H1 (cell line): Measurements from ENCODE around the gene NR3C1. TPM values are rescaled to one million over a fixed set of nuclear protein-coding genes. Genes with fewer than 3 reads are reported as not detected.

Experiments used
- CTCF ChIA-PET: fragments of 300-600 bp; sonication (Branson Sonifier 250); formaldehyde crosslinking; loops from one replicate; lab custom pipeline; 2021; ENCODE audit not compliant: partially characterized antibody; lab: Charles Lee
- POLR2A ChIA-PET: fragments of 300-600 bp; sonication (Branson Sonifier 250); formaldehyde crosslinking; loops from one replicate; lab custom pipeline; 2021; ENCODE audit warnings: inconsistent platforms; ENCODE audit not compliant: partially characterized antibody; lab: Charles Lee
- DNase-seq, 2 experiments: peaks; one replicate each; pipeline versions ENCODE4 v3.0.0 to v3.0.0-alpha.2; 2010 to 2022; ENCODE audit warnings: low spot score in 2 of 2, low read depth in 1 of 2, mixed read lengths in 1 of 2
- FAIRE-seq: peaks from 2 replicates; lab custom pipeline; 2011; peaks lifted over from hg19 to GRCh38; lab: Jason Lieb, UNC
- H2AFZ ChIP-seq: 2 replicates; pipeline ENCODE4 v1.8.1; 2012; ENCODE audit warnings: low read length, inconsistent platforms
- H2AK5ac ChIP-seq: 2 replicates; pipeline ENCODE4 v1.6.1; 2013; ENCODE audit warnings: low read depth, low read length
- H2BK120ac ChIP-seq: replicated peaks from 2 replicates; pipeline ENCODE3; 2013; ENCODE audit warnings: low read depth, low read length, inconsistent platforms
- H2BK12ac ChIP-seq: 2 replicates; pipeline ENCODE4 v1.6.1; 2013; ENCODE audit warnings: low read depth, low read length
- H2BK15ac ChIP-seq: 2 replicates; pipeline ENCODE4 v1.6.1; 2013; ENCODE audit warnings: low read length
- H2BK20ac ChIP-seq: 2 replicates; pipeline ENCODE4 v1.6.1; 2013; ENCODE audit warnings: low read length
- H2BK5ac ChIP-seq: 2 replicates; pipeline ENCODE4 v1.6.1; 2013; ENCODE audit warnings: low read depth, low read length
- H3K14ac ChIP-seq: 2 replicates; pipeline ENCODE4 v1.6.1; 2013; ENCODE audit warnings: inconsistent platforms; ENCODE audit not compliant: insufficient read length
- H3K18ac ChIP-seq: 2 replicates; pipeline ENCODE4 v1.6.1; 2013; ENCODE audit warnings: low read length; ENCODE audit errors: extremely low read depth
- H3K23ac ChIP-seq: 2 replicates; pipeline ENCODE4 v1.6.1; 2013; ENCODE audit warnings: inconsistent platforms; ENCODE audit not compliant: insufficient read length
- H3K23me2 ChIP-seq: 2 replicates; pipeline ENCODE4 v1.6.1; 2013; ENCODE audit warnings: low read depth, low read length
- H3K27ac ChIP-seq: 2 replicates; pipeline ENCODE4 v1.6.1; 2011; ENCODE audit warnings: low read depth, low read length, inconsistent platforms
- H3K27me3 ChIP-seq, 4 experiments: replicated peaks in 1 of 4; 1 replicate in 1 of 4; 2 replicates in 3 of 4; pipeline versions ENCODE4 v1.6.1 to v1.8.1; 2011 to 2013; ENCODE audit warnings: low read length in 3 of 4, mild to moderate bottlenecking in 3 of 4, inconsistent platforms in 2 of 4, mixed read lengths in 2 of 4, moderate library complexity in 1 of 4; ENCODE audit not compliant: control insufficient read depth in 3 of 4, insufficient read depth in 3 of 4; ENCODE audit errors: extremely low read depth in 1 of 4
- H3K36me3 ChIP-seq, 4 experiments: 2 replicates each; pipeline versions ENCODE4 v1.6.1 to v1.8.1; 2011 to 2013; ENCODE audit warnings: mild to moderate bottlenecking in 4 of 4, low read length in 3 of 4, moderate library complexity in 2 of 4, control low read depth in 1 of 4, inconsistent platforms in 1 of 4; ENCODE audit not compliant: insufficient read depth in 4 of 4, control insufficient read depth in 2 of 4
- H3K4ac ChIP-seq: replicated peaks from 2 replicates; pipeline ENCODE3; 2013; ENCODE audit warnings: low read length, low read depth, mixed read lengths, inconsistent platforms; ENCODE audit not compliant: insufficient read length
- H3K4me1 ChIP-seq, 4 experiments: replicated peaks in 1 of 4; 1 replicate in 1 of 4; 2 replicates in 3 of 4; pipeline versions ENCODE4 v1.6.1 to v1.8.1; 2011 to 2013; ENCODE audit warnings: low read length in 3 of 4, inconsistent platforms in 2 of 4, mixed read lengths in 1 of 4; ENCODE audit not compliant: insufficient read depth in 4 of 4, control insufficient read depth in 3 of 4
- H3K4me2 ChIP-seq, 2 experiments: 2 replicates each; pipeline versions ENCODE4 v1.6.1 to v1.8.1; 2011 to 2013; ENCODE audit warnings: low read depth in 2 of 2, low read length in 2 of 2, control low read depth in 1 of 2, inconsistent platforms in 1 of 2, mild to moderate bottlenecking in 1 of 2; ENCODE audit not compliant: insufficient read depth in 1 of 2
- H3K4me3 ChIP-seq, 4 experiments: fragments of 200-600, 300-600 bp in 1 of 4; sonication (generic), shearing (Covaris generic), sonication (Bioruptor Twin) in 1 of 4; 2 replicates each; pipeline versions ENCODE4 v1.5.1 to v1.8.1; 2011 to 2016; ENCODE audit warnings: low read length in 4 of 4, low read depth in 3 of 4, control low read depth in 2 of 4, inconsistent platforms in 2 of 4, mild to moderate bottlenecking in 2 of 4, mixed read lengths in 1 of 4, moderate library complexity in 1 of 4; ENCODE audit not compliant: insufficient read depth in 2 of 4; ENCODE audit errors: extremely low read depth in 1 of 4
- H3K56ac ChIP-seq: replicated peaks from 2 replicates; pipeline ENCODE3; 2013; ENCODE audit warnings: low read depth, mild to moderate bottlenecking, mixed read lengths, low read length, inconsistent platforms; ENCODE audit not compliant: insufficient read length
- H3K79me1 ChIP-seq: 2 replicates; pipeline ENCODE4 v1.6.1; 2013; ENCODE audit warnings: low read depth, low read length, control low read depth
- H3K79me2 ChIP-seq, 2 experiments: 2 replicates each; pipeline versions ENCODE4 v1.6.1 to v1.8.1; 2012 to 2013; ENCODE audit warnings: low read length in 2 of 2, mild to moderate bottlenecking in 2 of 2, inconsistent platforms in 1 of 2; ENCODE audit not compliant: insufficient read depth in 2 of 2, control insufficient read depth in 1 of 2
- H3K9ac ChIP-seq, 4 experiments: replicated peaks in 1 of 4; 1 replicate in 1 of 4; 2 replicates in 3 of 4; pipeline versions ENCODE4 v1.6.1 to v1.8.1; 2011 to 2013; ENCODE audit warnings: low read depth in 3 of 4, low read length in 3 of 4, control low read depth in 2 of 4, mild to moderate bottlenecking in 2 of 4, moderate library complexity in 2 of 4, inconsistent platforms in 1 of 4; ENCODE audit errors: extremely low read depth in 1 of 4
- H3K9me3 ChIP-seq, 2 experiments: 2 replicates each; pipeline versions ENCODE4 v1.6.1 to v1.8.1; 2012 to 2013; ENCODE audit warnings: mild to moderate bottlenecking in 2 of 2, moderate library complexity in 2 of 2, control low read depth in 1 of 2, inconsistent platforms in 1 of 2, low read depth in 1 of 2, low read length in 1 of 2, mixed read lengths in 1 of 2; ENCODE audit not compliant: insufficient read depth in 2 of 2
- H4K20me1 ChIP-seq, 2 experiments: replicated peaks in 1 of 2; 2 replicates each; pipeline versions ENCODE3 to v1.8.1; 2011 to 2013; ENCODE audit warnings: inconsistent platforms in 2 of 2, low read length in 2 of 2, mild to moderate bottlenecking in 1 of 2; ENCODE audit not compliant: insufficient read depth in 2 of 2, control insufficient read depth in 1 of 2
- H4K5ac ChIP-seq: 2 replicates; pipeline ENCODE4 v1.6.1; 2013; ENCODE audit warnings: low read length, low read depth, mixed read lengths, inconsistent platforms; ENCODE audit not compliant: insufficient read length
- H4K8ac ChIP-seq: 2 replicates; pipeline ENCODE4 v1.8.0; 2013; ENCODE audit warnings: mild to moderate bottlenecking, moderate library complexity, low read length, inconsistent platforms; ENCODE audit not compliant: insufficient read depth; ENCODE audit errors: extremely low read depth
- H4K91ac ChIP-seq: replicated peaks from 2 replicates; pipeline ENCODE3; 2013; ENCODE audit warnings: low read length, mixed read lengths, inconsistent platforms; ENCODE audit not compliant: insufficient read length
- BRCA1 ChIP-seq: IDR thresholded peaks from 2 replicates; pipeline ENCODE4 v1.6.1; 2012; ENCODE audit warnings: low read depth, low read length, improper control_type of control experiment
- KDM4A ChIP-seq: IDR thresholded peaks from one replicate; pipeline ENCODE4 v1.7.1; 2012; ENCODE audit warnings: low read depth, mild to moderate bottlenecking, moderate library complexity, low read length, inconsistent platforms; ENCODE audit not compliant: severe bottlenecking
- WGBS, 2 experiments: shearing (Covaris generic) in 1 of 2; methylation state at CpG; one replicate each; pipeline versions ENCODE4 v1.1.6 to v1.1.7; 2013 to 2015; ENCODE audit warnings: low lambda C conversion rate in 2 of 2, mixed read lengths in 2 of 2, inconsistent platforms in 1 of 2, low coverage in 1 of 2, missing lambda C conversion rate in 1 of 2; ENCODE audit not compliant: insufficient replicate concordance in 2 of 2, insufficient coverage in 1 of 2, insufficient read length in 1 of 2; ENCODE audit errors: extremely low coverage in 1 of 2, missing lambda C conversion rate in 1 of 2; 5-methylcytosine and 5-hydroxymethylcytosine counted together
- polyA plus RNA-seq, 7 experiments: library from polyadenylated mRNA; depleted of rRNA in 3 of 7; stranded (reverse) in 5 of 7; unstranded in 2 of 7; fragments of >200 nt in 5 of 7; fragments of 200-250 nt in 2 of 7; gene quantifications; 1 replicate in 5 of 7; 2 replicates in 1 of 7; 4 replicates in 1 of 7; pipeline versions ENCODE4 v1.2.1 to v1.2.3, GENCODE V29; 2011 to 2013; ENCODE audit warnings: missing spikeins in 2 of 7, mixed read lengths in 2 of 7
- total RNA-seq: library from RNA; stranded (reverse); fragmentation: NEBNext Ultra II Directional; extraction: Animal tissue kit (Norgen Biotek cat#: 25700); gene quantifications from 2 replicates; pipeline ENCODE4 v1.2.1, GENCODE V29; 2021

NR3C1 gene
- total and polyA plus RNA-seq, 2 of the 8 experiments (the other 6 are each of a cell fraction or from before 2014, with no cell fraction given): 1.7 to 5.4 TPM

GRCh38 chr5:143263272-143263810 is 140.1 kb downstream of the NR3C1 start:
- no peak overlapping the region for H3K18ac ChIP-seq
- H2BK12ac ChIP-seq: no peak overlapping the region
- H3K14ac ChIP-seq: no peak overlapping the region
- H3K56ac ChIP-seq: no peak overlapping the region
- no peak overlapping the region for H3K4ac ChIP-seq
- ChIA-PET CTCF (no interaction called here), POLR2A (no interaction called here)
- H2BK5ac ChIP-seq: no peak overlapping the region
- H3K23me2 ChIP-seq: no peaks in the 10 kb centered on the region
- H2AFZ ChIP-seq: no peak overlapping the region
- H3K9me3 ChIP-seq: peaks cover 0 to 2% of the 10 kb centered on the region in 2 experiments; a peak in 1 of 4 replicates
- H3K36me3 ChIP-seq: no peaks in the 10 kb centered on the region
- FAIRE-seq: no peak
- H3K23ac ChIP-seq: no peak overlapping the region
- no peak overlapping the region for H4K8ac ChIP-seq
- H3K27ac ChIP-seq: no peak overlapping the region
- H3K79me2 ChIP-seq: no peaks in the 10 kb centered on the region
- no peaks in the 10 kb centered on the region for H3K27me3 ChIP-seq
- no peak overlapping the region for H2BK120ac ChIP-seq
- no peak overlapping the region for H4K91ac ChIP-seq
- H3K4me2 ChIP-seq: no peak overlapping the region
- TF ChIP-seq BRCA1: no peak
- TF ChIP-seq KDM4A: no peak
- H4K20me1 ChIP-seq: no peaks in the 10 kb centered on the region
- no peak for DNase-seq
- H3K4me1 ChIP-seq: no peaks in the 10 kb centered on the region
- H2BK20ac ChIP-seq: no peak overlapping the region
- 90% methylated on average over 4 of the region's 4 CpGs; no CpG with 5 or more reads in 1 of the 2 experiments for WGBS, 2 experiments
- H2BK15ac ChIP-seq: no peak overlapping the region
- no peak overlapping the region for H3K4me3 ChIP-seq
- H2AK5ac ChIP-seq: no peak overlapping the region
- H4K5ac ChIP-seq: no peak overlapping the region
- H3K79me1 ChIP-seq: no peaks in the 10 kb centered on the region
- H3K9ac ChIP-seq: no peak overlapping the region
